Measurements from ENCODE around the gene FERMT1. TPM values are rescaled to one million over a fixed set of nuclear protein-coding genes. Genes with fewer than 3 reads are reported as not detected.
"Not testable (repeated sequence)": the region's sequence is repeated elsewhere in the genome, so short reads cannot be mapped to it uniquely, and the experiment has no call there.

Gene FERMT1
- total RNA-seq, 2 experiments from 2014 or later = 0.11 to 0.44 TPM

GRCh38 chr20:6046432-6046831 is 76.4 kb downstream of the FERMT1 start:
- POLR2A ChIA-PET = no interaction called here
- CTCF ChIA-PET = interaction anchor here (0.8 kb wide), 1 partner anchor 8 kb away, joined by 4 read pairs; no protein-coding TSS in a partner anchor

GRCh38 chr20:6045566-6045965 is 77.3 kb downstream of the FERMT1 start:
- ChIA-PET POLR2A (no interaction called here), CTCF (interaction anchor here (0.8 kb wide), 1 partner anchor 9 kb away, joined by 4 read pairs; no protein-coding TSS in a partner anchor)

GRCh38 chr20:6044115-6044514 is 78.7 kb downstream of the FERMT1 start:
- POLR2A ChIA-PET = interaction anchor here (0.5 kb wide), 1 partner anchor 1892 kb away, joined by 4 read pairs; no protein-coding TSS in a partner anchor
- CTCF ChIA-PET = no interaction called here

- ChIA-PET POLR2A (no interaction called here), CTCF (no interaction called here)
Measured at GRCh38 chr20:6041808-6042265, 81.0 kb downstream of the FERMT1 start.

- CTCF ChIA-PET = no interaction called here
- POLR2A ChIA-PET = no interaction called here
Measured at GRCh38 chr20:6040958-6041807, 81.6 kb downstream of the FERMT1 start.

- ChIA-PET CTCF (no interaction called here), POLR2A (no interaction called here)
Measured at GRCh38 chr20:6040540-6040939, 82.3 kb downstream of the FERMT1 start.

GRCh38 chr20:6039766-6040165 is 83.1 kb downstream of the FERMT1 start:
- POLR2A ChIA-PET = no interaction called here
- CTCF ChIA-PET = no interaction called here

GRCh38 chr20:6038256-6038655 is 84.6 kb downstream of the FERMT1 start:
- POLR2A ChIA-PET = no interaction called here
- CTCF ChIA-PET = no interaction called here

- ChIA-PET CTCF (no interaction called here), POLR2A (no interaction called here)
Measured at GRCh38 chr20:6037082-6037481, 85.7 kb downstream of the FERMT1 start.

- ChIA-PET CTCF (no interaction called here), POLR2A (no interaction called here)
Measured at GRCh38 chr20:6036213-6036612, 86.6 kb downstream of the FERMT1 start.

GRCh38 chr20:6034134-6034969 is 88.5 kb downstream of the FERMT1 start:
- CTCF ChIA-PET = no interaction called here
- POLR2A ChIA-PET = no interaction called here

GRCh38 chr20:6032907-6033306 is 89.9 kb downstream of the FERMT1 start:
- CTCF ChIA-PET, POLR2A ChIA-PET: not testable (repeated sequence)

- ChIA-PET CTCF (no interaction called here), POLR2A (no interaction called here)
Measured at GRCh38 chr20:6030453-6031080, 92.3 kb downstream of the FERMT1 start.

GRCh38 chr20:6029538-6029937 is 93.3 kb downstream of the FERMT1 start:
- CTCF ChIA-PET = no interaction called here
- POLR2A ChIA-PET = no interaction called here

GRCh38 chr20:6028818-6029217 is 94.0 kb downstream of the FERMT1 start:
- ChIA-PET POLR2A (no interaction called here), CTCF (interaction anchor here (0.7 kb wide), 1 partner anchor 1029 kb away, joined by 3 read pairs; no protein-coding TSS in a partner anchor)

GRCh38 chr20:6026051-6026450 is 96.8 kb downstream of the FERMT1 start:
- POLR2A ChIA-PET = no interaction called here
- CTCF ChIA-PET = no interaction called here

Other genes with a start within 250 kb of the FERMT1 start
- under 1 TPM; 0.19 to 0.21 TPM for gene CHGB, start 211.5 kb downstream of the FERMT1 start, total RNA-seq
- gene TRMT6, start 172.5 kb downstream of the FERMT1 start, total RNA-seq = 10 to 100 TPM; 34.0 to 36.3 TPM
- 10 to 100 TPM; 34.6 to 37.0 TPM for gene MCM8, start 172.4 kb downstream of the FERMT1 start, total RNA-seq
- 10 to 100 TPM; 63.9 to 65.9 TPM for gene CRLS1, start 116.9 kb downstream of the FERMT1 start, total RNA-seq
- not detected for gene LRRN4, start 69.0 kb downstream of the FERMT1 start, total RNA-seq